K562 (cell line): ENCODE data around the gene SERPINE3. TPM values are rescaled to one million over a fixed set of nuclear protein-coding genes. Genes with fewer than 3 reads are reported as not detected.

Experiments used
- ATAC-seq: fragments of 200-7000 bp; cut with Tn5 transposase; 3 replicates; pipeline ENCODE4 v1.9.1; 2020; ENCODE audit warnings: moderate library complexity
- BruUV-seq: library from RNA; stranded (reverse); fragments of 400-500 nt; replicated peaks from 2 replicates; lab custom pipeline; 2021; lab: Mats Ljungman, UMichigan
- CTCF ChIA-PET: fragments of 300-600 bp; formaldehyde crosslinking; extraction: SDS; loops from one replicate; lab custom pipeline; 2021; ENCODE audit warnings: low intra/inter-chr PET ratio; lab: Yijun Ruan, JAX
- POLR2A ChIA-PET: fragments of 300-600, 350-650 bp; sonication (Branson Sonifier 250); formaldehyde crosslinking; extraction: SDS; loops from one replicate; lab custom pipeline; 2021; ENCODE audit warnings: antibody characterized with exemption, inconsistent platforms; lab: Yijun Ruan, JAX
- DNase-seq, 4 experiments: peaks; one replicate each; pipeline versions ENCODE4 v3.0.0 to v3.0.0-alpha.2; 2011 to 2018; ENCODE audit warnings: low spot score in 3 of 4, mixed read lengths in 3 of 4; ENCODE audit errors: extremely low read depth in 1 of 4
- FAIRE-seq: peaks from 2 replicates; lab custom pipeline; 2011; peaks lifted over from hg19 to GRCh38; lab: Jason Lieb, UNC
- H2AFZ ChIP-seq: 2 replicates; pipeline ENCODE4 v1.6.0; 2011; ENCODE audit warnings: low read depth, low read length, control low read depth, inconsistent platforms
- H3K27ac ChIP-seq: fragments of 200-600 bp; 3 replicates; pipeline ENCODE4 v1.8.0; 2011; ENCODE audit warnings: low read depth, mild to moderate bottlenecking, control low read depth, inconsistent platforms, low read length, moderate library complexity, mixed read lengths; ENCODE audit errors: extremely low read depth
- H3K27me3 ChIP-seq, 2 experiments: fragments of 300-600 bp in 1 of 2; 2 replicates in 1 of 2; 3 replicates in 1 of 2; pipeline versions ENCODE4 v1.6.0 to v1.8.0; 2011; ENCODE audit warnings: inconsistent platforms in 2 of 2, low read length in 2 of 2, mild to moderate bottlenecking in 1 of 2, mixed read lengths in 1 of 2, moderate library complexity in 1 of 2; ENCODE audit not compliant: control insufficient read depth in 2 of 2, insufficient read depth in 2 of 2
- H3K36me3 ChIP-seq: fragments of 300-600 bp; 3 replicates; pipeline ENCODE4 v1.8.0; 2011; ENCODE audit warnings: mild to moderate bottlenecking, low read length, inconsistent platforms; ENCODE audit not compliant: control insufficient read depth, insufficient read depth
- H3K4me1 ChIP-seq, 2 experiments: fragments of 200-600 bp in 1 of 2; replicated peaks in 1 of 2; 2 replicates in 1 of 2; 3 replicates in 1 of 2; pipeline versions ENCODE4 v1.5.1 to v1.8.0; 2011; ENCODE audit warnings: inconsistent platforms in 2 of 2, low read length in 2 of 2, mild to moderate bottlenecking in 1 of 2, mixed read lengths in 1 of 2, moderate library complexity in 1 of 2; ENCODE audit not compliant: control insufficient read depth in 2 of 2, insufficient read depth in 2 of 2
- H3K4me2 ChIP-seq: 2 replicates; pipeline ENCODE4 v1.6.1; 2011; ENCODE audit warnings: low read length, control low read depth, inconsistent platforms, mixed read lengths; ENCODE audit not compliant: insufficient read depth
- H3K4me3 ChIP-seq: fragments of 200-600 bp; sonication (generic), shearing (Covaris generic); 2 replicates; pipeline ENCODE4 v1.5.1; 2016; ENCODE audit warnings: control low read depth, inconsistent platforms
- H3K79me2 ChIP-seq: fragments of 200-600 bp; 3 replicates; pipeline ENCODE4 v1.8.0; 2011; ENCODE audit warnings: low read length, inconsistent platforms; ENCODE audit not compliant: control insufficient read depth, insufficient read depth
- H3K9ac ChIP-seq, 2 experiments: 2 replicates each; pipeline versions ENCODE4 v1.6.0 to v1.6.1; 2011; ENCODE audit warnings: low read depth in 2 of 2, low read length in 2 of 2, control low read depth in 1 of 2, inconsistent platforms in 1 of 2, mild to moderate bottlenecking in 1 of 2, mixed read lengths in 1 of 2; ENCODE audit not compliant: insufficient read depth in 1 of 2
- H3K9me1 ChIP-seq: one replicate; pipeline ENCODE4 v1.6.0; 2011; ENCODE audit warnings: inconsistent platforms, mild to moderate bottlenecking, low read length, moderate library complexity; ENCODE audit not compliant: control insufficient read depth, insufficient read depth
- H3K9me3 ChIP-seq: replicated peaks from 2 replicates; pipeline ENCODE4 v1.5.1; 2011; ENCODE audit warnings: low read depth, low read length, inconsistent platforms; ENCODE audit not compliant: control insufficient read depth, insufficient read depth
- H4K20me1 ChIP-seq: replicated peaks from 2 replicates; pipeline ENCODE4 v1.6.1; 2011; ENCODE audit warnings: low read length, inconsistent platforms, mixed read lengths; ENCODE audit not compliant: control insufficient read depth, insufficient read depth
- AFF1 ChIP-seq, 2 experiments: fragments of 450-650 bp; IDR thresholded peaks; 2 replicates each; pipeline ENCODE4 v1.6.1; 2018; ENCODE audit warnings: mild to moderate bottlenecking in 2 of 2, low read depth in 1 of 2; ENCODE audit not compliant: partially characterized antibody in 2 of 2
- ARID3A ChIP-seq: IDR thresholded peaks from 2 replicates; pipeline ENCODE4 v1.6.1; 2012; ENCODE audit warnings: low read depth, low read length, improper control_type of control experiment, borderline replicate concordance
- CBFB ChIP-seq: sonication (generic); formaldehyde crosslinking; IDR thresholded peaks from 2 replicates; pipeline ENCODE4 v1.4.0; 2020; ENCODE audit warnings: mild to moderate bottlenecking, missing genetic modification reagents
- CHD2 ChIP-seq: IDR thresholded peaks from 2 replicates; pipeline ENCODE4 v1.6.1; 2011; ENCODE audit warnings: low read depth, low read length
- FOS ChIP-seq: IDR thresholded peaks from 3 replicates; pipeline ENCODE4 v1.6.1; 2011; ENCODE audit not compliant: insufficient read length; ENCODE audit errors: extremely low read depth
- ILF3 ChIP-seq: fragments of 450-650 bp; IDR thresholded peaks from 2 replicates; pipeline ENCODE4 v1.6.1; 2018; ENCODE audit warnings: antibody characterized with exemption, mild to moderate bottlenecking, moderate library complexity, borderline replicate concordance
- MECOM ChIP-seq: fragments of 250-450 bp; sonication (Bioruptor Pico); IDR thresholded peaks from 2 replicates; pipeline ENCODE4 v1.8.0; 2022; ENCODE audit warnings: inconsistent platforms
- NR1H2 ChIP-seq: sonication (generic); formaldehyde crosslinking; IDR thresholded peaks from 2 replicates; pipeline ENCODE4 v1.4.0; 2020; ENCODE audit warnings: mild to moderate bottlenecking, missing genetic modification reagents
- TRIM28 ChIP-seq: fragments of 450-650 bp; IDR thresholded peaks from 2 replicates; pipeline ENCODE4 v1.6.1; 2017
- YBX1 ChIP-seq: fragments of 450-650 bp; IDR thresholded peaks from 2 replicates; pipeline ENCODE4 v1.7.1; 2016; ENCODE audit warnings: mild to moderate bottlenecking
- ZC3H11A ChIP-seq: IDR thresholded peaks from 2 replicates; pipeline ENCODE4 v1.6.1; 2012; ENCODE audit warnings: low read depth, low read length, improper control_type of control experiment
- ZNF398 ChIP-seq: fragments of 250-450 bp; sonication (Bioruptor Pico); IDR thresholded peaks from 2 replicates; pipeline ENCODE4 v1.8.0; 2021; ENCODE audit warnings: moderate library complexity, mild to moderate bottlenecking, inconsistent platforms
- WGBS: fragments of 100-300 bp; shearing (Covaris generic); methylation state at CpG from one replicate; pipeline ENCODE4 v1.1.6; 2016; ENCODE audit warnings: low coverage, mixed read lengths; ENCODE audit not compliant: insufficient coverage; ENCODE audit errors: missing lambda C conversion rate; 5-methylcytosine and 5-hydroxymethylcytosine counted together
- in situ Hi-C: fragments of 300-500 bp; cut with MboI; formaldehyde crosslinking; loops from 4 replicates; pipeline ENCODE4 v1.15.0; 2018; ENCODE audit warnings: inconsistent platforms, mixed read lengths
- intact Hi-C: fragments of 100-400 bp; cut with micrococcal nuclease; formaldehyde crosslinking; loops from 2 replicates; pipeline ENCODE4 v1.14.2; 2022
- polyA plus RNA-seq, 8 experiments: library from polyadenylated mRNA; depleted of rRNA in 4 of 8; stranded (reverse) in 5 of 8; unstranded in 3 of 8; fragments of >200 nt; fragmentation: Nextera tagmentation in 2 of 8; fragmentation: Illumina TruSeq in 1 of 8; extraction: Ambion mirVana in 2 of 8; extraction: Trizol in 1 of 8; gene quantifications; 2 replicates each; pipeline versions ENCODE4 v1.2.1 to v1.2.3, GENCODE V29; 2011 to 2014; ENCODE audit warnings: inconsistent platforms in 1 of 8, missing spikeins in 1 of 8
- total RNA-seq, 7 experiments: library from RNA; depleted of rRNA in 6 of 7; stranded (reverse); fragments of >200 nt in 6 of 7; fragmentation: Illumina TruSeq in 2 of 7; extraction: Trizol in 2 of 7; gene quantifications; 2 replicates each; pipeline versions ENCODE4 v1.2.1 to v1.2.3, GENCODE V29; 2011 to 2021; ENCODE audit warnings: low replicate concordance in 1 of 7

SERPINE3 gene
- total and polyA plus RNA-seq, 9 of the 15 experiments (the other 6 are each of a cell fraction or from before 2014, with no cell fraction given) = not detected

- 3% methylated on average over 4 of the region's 5 CpGs for WGBS
- ATAC-seq = no peak
- Histone ChIP-seq H3K9me3 (no peaks in the 10 kb centered on the region), H3K4me2 (no peak overlapping the region), H4K20me1 (no peaks in the 10 kb centered on the region), H3K79me2 (no peaks in the 10 kb centered on the region), H3K9me1 (no peaks in the 10 kb centered on the region), H3K4me3 (no peak overlapping the region), H2AFZ (no peak overlapping the region), H3K4me1 (no peaks in the 10 kb centered on the region), H3K27ac (no peak overlapping the region), H3K9ac (no peak overlapping the region), H3K36me3 (no peaks in the 10 kb centered on the region), H3K27me3 (peaks cover 3 to 27% of the 10 kb centered on the region in 2 experiments; a peak in 4 of 5 replicates)
- CTCF ChIA-PET = interaction anchor here (0.6 kb wide), 1 partner anchor 19 kb away, joined by 3 read pairs; no protein-coding TSS in a partner anchor
- no peak for DNase-seq
- intact Hi-C loops = no loop called here
- FAIRE-seq = no peak
- POLR2A ChIA-PET = no interaction called here
- TF ChIP-seq FOS (no peak), ZC3H11A (no peak), NR1H2 (no peak), TRIM28 (no peak), YBX1 (no peak), CBFB (CRISPR knock-in tag) (no peak), ARID3A (no peak), ZNF398 (CRISPR knock-in tag) (no peak), AFF1 (IDR thresholded peaks at IDR 0.05; ENCODE audit: low read depth in 1 of 2, partially characterized antibody in 2 of 2) (no peak), ILF3 (no peak), CHD2 (no peak), MECOM (CRISPR knock-in tag) (no peak)
- BruUV-seq = no TSS peak
- in situ Hi-C loops = loop anchor here (10.0 kb wide), 1 partner anchor 157 kb away; no protein-coding TSS in a partner anchor
Measured at GRCh38 chr13:51291341-51291740, 48.1 kb upstream of the SERPINE3 start.
